PC-3 (cell line): ENCODE results near the gene EDDM3A. TPM values are rescaled to one million over a fixed set of nuclear protein-coding genes. Genes with fewer than 3 reads are reported as not detected.

Experiments used
- ATAC-seq: fragments of 200-7000 bp; cut with Tn5 transposase; 2 replicates; pipeline ENCODE4 v1.9.1; 2020; ENCODE audit warnings: mild to moderate bottlenecking, moderate library complexity
- BruUV-seq: library from RNA; stranded (reverse); fragments of 400-500 nt; replicated peaks from 2 replicates; lab custom pipeline; 2021; lab: Mats Ljungman, UMichigan
- CTCF ChIA-PET: fragments of 300-600 bp; sonication (Branson Sonifier 250); formaldehyde crosslinking; loops from one replicate; lab custom pipeline; 2022; ENCODE audit warnings: antibody characterized with exemption; lab: Charles Lee
- POLR2A ChIA-PET: fragments of 300-600 bp; sonication (Branson Sonifier 250); formaldehyde crosslinking; loops from one replicate; lab custom pipeline; 2022; ENCODE audit warnings: antibody characterized with exemption; ENCODE audit not compliant: unreplicated experiment; lab: Charles Lee
- DNase-seq: peaks from one replicate; pipeline ENCODE4 v3.0.0-alpha.2; 2015
- H2AFZ ChIP-seq: fragments of 300-600 bp; sonication (generic); 2 replicates; pipeline ENCODE4 v1.6.0; 2016; ENCODE audit warnings: antibody characterized with exemption, low read length
- H3F3A ChIP-seq: fragments of 300-600 bp; sonication (generic); one replicate; pipeline ENCODE4 v1.6.0; 2017; ENCODE audit warnings: antibody characterized with exemption, low read length, control low read depth, mild to moderate bottlenecking; ENCODE audit not compliant: unreplicated experiment
- H3K27ac ChIP-seq: fragments of 300-600 bp; sonication (generic); 2 replicates; pipeline ENCODE4 v1.5.1; 2016; ENCODE audit warnings: mild to moderate bottlenecking, low read length
- H3K27me3 ChIP-seq: fragments of 300-600 bp; sonication (generic); 2 replicates; pipeline ENCODE4 v1.6.1; 2016; ENCODE audit warnings: low read length, mixed read lengths
- H3K36me3 ChIP-seq: fragments of 300-600 bp; sonication (generic); 2 replicates; pipeline ENCODE4 v1.6.1; 2016; ENCODE audit warnings: low read depth, mixed run types, low read length, mixed read lengths
- H3K4me1 ChIP-seq: fragments of 300-600 bp; sonication (generic); 2 replicates; pipeline ENCODE4 v1.5.1; 2016; ENCODE audit warnings: low read length; ENCODE audit not compliant: insufficient read depth
- H3K4me2 ChIP-seq: fragments of 300-600 bp; sonication (generic); 2 replicates; pipeline ENCODE4 v1.6.0; 2016; ENCODE audit warnings: low read length
- H3K4me3 ChIP-seq: fragments of 300-600 bp; sonication (generic); 2 replicates; pipeline ENCODE4 v1.5.1; 2016; ENCODE audit warnings: mild to moderate bottlenecking, low read length, mixed read lengths
- H3K79me2 ChIP-seq: fragments of 300-600 bp; sonication (generic); 2 replicates; pipeline ENCODE4 v1.6.1; 2017; ENCODE audit warnings: low read length, mixed read lengths
- H3K9ac ChIP-seq: fragments of 300-600 bp; sonication (generic); 2 replicates; pipeline ENCODE4 v1.6.0; 2016; ENCODE audit warnings: mild to moderate bottlenecking, low read length
- H3K9me2 ChIP-seq: fragments of 300-600 bp; sonication (generic); replicated peaks from 2 replicates; pipeline ENCODE4 v1.6.1; 2016; ENCODE audit warnings: mixed run types, low read length, mixed read lengths
- H3K9me3 ChIP-seq: fragments of 300-600 bp; sonication (generic); 2 replicates; pipeline ENCODE4 v1.6.1; 2016; ENCODE audit warnings: low read length, mixed read lengths
- H4K20me1 ChIP-seq: fragments of 300-600 bp; sonication (generic); 2 replicates; pipeline ENCODE4 v1.6.1; 2016; ENCODE audit warnings: low read length, mixed read lengths
- CTCF ChIP-seq: fragments of 300-600 bp; sonication (generic); conservative IDR thresholded peaks from 2 replicates; pipeline ENCODE4 v1.5.1; 2017; ENCODE audit warnings: antibody characterized with exemption, low read depth, mild to moderate bottlenecking, low read length
- EZH2 ChIP-seq: fragments of 300-600 bp; sonication (generic); IDR thresholded peaks from one replicate; pipeline ENCODE4 v1.6.1; 2017; ENCODE audit warnings: antibody characterized with exemption, mild to moderate bottlenecking, low read length; ENCODE audit not compliant: unreplicated experiment
- EZH2phosphoT487 ChIP-seq: fragments of 300-600 bp; sonication (generic); IDR thresholded peaks from 2 replicates; pipeline ENCODE4 v1.6.1; 2018; ENCODE audit warnings: mild to moderate bottlenecking, antibody characterized with exemption, low read length, borderline replicate concordance
- intact Hi-C: fragments of 100-400 bp; cut with micrococcal nuclease; formaldehyde crosslinking; loops from 2 replicates; pipeline ENCODE4 v1.9.0; 2023
- total RNA-seq: library from RNA; depleted of rRNA; stranded (reverse); fragments of >200 nt; gene quantifications from 2 replicates; pipeline ENCODE4 v1.2.3, GENCODE V29; 2014

The EDDM3A gene
- total RNA-seq, 1 experiment from 2014 or later: not detected

- DNase-seq (peak; percentile 70), ATAC-seq (no peak; the same call in 1 of the 2 replicates)
- no peak overlapping the region for H3K4me2 ChIP-seq
- H4K20me1 ChIP-seq: no peaks in the 10 kb centered on the region
- peak overlapping the region; percentile 29 for H3K27ac ChIP-seq
- no peak overlapping the region for H3K4me3 ChIP-seq
- H3K79me2 ChIP-seq: no peaks in the 10 kb centered on the region
- H3K9me3 ChIP-seq: no peaks in the 10 kb centered on the region
- no peaks in the 10 kb centered on the region for H3F3A ChIP-seq
- ChIA-PET POLR2A (no interaction called here), CTCF (no interaction called here)
- H3K9me2 ChIP-seq: no peaks in the 10 kb centered on the region
- TF ChIP-seq EZH2: no peak
- H2AFZ ChIP-seq: no peak overlapping the region
- no TSS peak for BruUV-seq
- no peak overlapping the region for H3K9ac ChIP-seq
- no peaks in the 10 kb centered on the region; the same call in 1 of the 2 replicates for H3K4me1 ChIP-seq
- peaks cover 21% of the 10 kb centered on the region; the same call in 1 of the 2 replicates for H3K27me3 ChIP-seq
- intact Hi-C loops: no loop called here
- no peaks in the 10 kb centered on the region for H3K36me3 ChIP-seq
Observed at GRCh38 chr14:20707622-20708021, 38.1 kb upstream of the EDDM3A start.

GRCh38 chr14:20711261-20711660 is 34.4 kb upstream of the EDDM3A start:
- Histone ChIP-seq H2AFZ (no peak overlapping the region), H3K9ac (no peak overlapping the region), H3F3A (no peaks in the 10 kb centered on the region), H3K27me3 (peaks cover 18% of the 10 kb centered on the region; the same call in 1 of the 2 replicates), H3K4me3 (no peak overlapping the region), H3K9me3 (no peaks in the 10 kb centered on the region), H3K79me2 (no peaks in the 10 kb centered on the region), H4K20me1 (no peaks in the 10 kb centered on the region), H3K27ac (no peak overlapping the region), H3K9me2 (no peaks in the 10 kb centered on the region), H3K4me2 (no peak overlapping the region), H3K4me1 (no peaks in the 10 kb centered on the region; the same call in 1 of the 2 replicates), H3K36me3 (no peaks in the 10 kb centered on the region)
- TF ChIP-seq CTCF (no peak), EZH2 (no peak), EZH2phosphoT487 (no peak)
- ChIA-PET CTCF (no interaction called here), POLR2A (no interaction called here)
- DNase-seq (no peak), ATAC-seq (no peak)
- BruUV-seq: no TSS peak
- intact Hi-C loops: no loop called here

- no TSS peak for BruUV-seq
- H4K20me1 ChIP-seq: no peaks in the 10 kb centered on the region
- no peaks in the 10 kb centered on the region for H3F3A ChIP-seq
- H3K9ac ChIP-seq: no peak overlapping the region
- no peaks in the 10 kb centered on the region; the same call in 1 of the 2 replicates for H3K4me1 ChIP-seq
- no peak overlapping the region for H3K4me2 ChIP-seq
- peaks cover 18% of the 10 kb centered on the region; the same call in 1 of the 2 replicates for H3K27me3 ChIP-seq
- no peak overlapping the region for H3K4me3 ChIP-seq
- intact Hi-C loops: no loop called here
- no peaks in the 10 kb centered on the region for H3K79me2 ChIP-seq
- POLR2A ChIA-PET: no interaction called here
- H3K36me3 ChIP-seq: no peaks in the 10 kb centered on the region
- ATAC-seq (no peak), DNase-seq (no peak)
- no peaks in the 10 kb centered on the region for H3K9me3 ChIP-seq
- no peaks in the 10 kb centered on the region for H3K9me2 ChIP-seq
- no peak overlapping the region for H3K27ac ChIP-seq
- TF ChIP-seq EZH2phosphoT487 (no peak), EZH2 (no peak), CTCF (no peak)
- H2AFZ ChIP-seq: no peak overlapping the region
- CTCF ChIA-PET: no interaction called here
Observed at GRCh38 chr14:20711685-20712084, 34.0 kb upstream of the EDDM3A start.
